NCI-H1436 treated with DMSO at 0.1 percent for 48 hours (cell line): ENCODE results near the gene AFTPH.
"Not testable (repeated sequence)": the region's sequence is repeated elsewhere in the genome, so short reads cannot be mapped to it uniquely, and the experiment has no call there.

Source experiments
- DNase-seq: peaks from one replicate; lab custom pipeline; 2025; lab: John Stamatoyannopoulos, UW

Gene AFTPH

DNA sequence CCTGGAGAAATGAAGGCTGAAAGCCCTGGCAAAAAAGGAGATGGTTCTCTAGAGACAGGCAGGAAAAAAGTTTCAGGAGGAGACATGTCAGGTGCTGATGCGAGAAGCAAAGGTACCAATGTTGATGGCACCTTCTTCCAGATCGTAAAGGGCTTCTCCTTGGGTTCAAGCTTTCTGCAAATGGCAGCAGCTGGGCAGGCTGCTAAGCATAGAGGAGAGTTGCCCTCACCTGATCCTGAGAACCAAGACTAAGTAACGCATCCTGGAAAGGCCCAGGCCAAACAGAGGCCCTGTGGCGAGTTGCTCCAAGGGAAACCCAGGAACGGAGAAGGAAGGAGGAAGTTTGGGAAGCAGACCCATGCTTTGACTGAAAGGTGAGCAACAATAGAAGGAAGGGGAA lies 23.6 kb upstream of the AFTPH start:
- no peak for DNase-seq

DNA sequence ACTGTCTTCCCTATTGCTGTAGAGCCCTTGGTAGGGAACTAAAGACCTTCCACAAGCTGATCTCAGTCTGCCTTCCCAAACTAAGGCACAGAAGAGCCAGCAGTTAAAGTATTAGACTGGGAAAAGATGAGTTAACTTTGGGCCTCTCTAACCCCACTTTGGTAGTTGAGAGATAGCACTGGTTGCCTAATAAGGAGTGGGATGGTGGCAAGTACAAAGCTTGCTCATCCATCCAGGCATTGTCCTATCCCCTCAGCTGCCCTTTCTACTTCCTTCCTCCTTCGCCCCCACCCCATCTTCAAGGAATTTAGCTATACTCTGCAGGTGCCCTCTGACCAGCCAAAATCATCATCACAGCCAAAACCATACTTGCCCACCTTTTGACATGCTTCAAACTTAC lies 22.2 kb upstream of the AFTPH start:
- no peak for DNase-seq

DNA sequence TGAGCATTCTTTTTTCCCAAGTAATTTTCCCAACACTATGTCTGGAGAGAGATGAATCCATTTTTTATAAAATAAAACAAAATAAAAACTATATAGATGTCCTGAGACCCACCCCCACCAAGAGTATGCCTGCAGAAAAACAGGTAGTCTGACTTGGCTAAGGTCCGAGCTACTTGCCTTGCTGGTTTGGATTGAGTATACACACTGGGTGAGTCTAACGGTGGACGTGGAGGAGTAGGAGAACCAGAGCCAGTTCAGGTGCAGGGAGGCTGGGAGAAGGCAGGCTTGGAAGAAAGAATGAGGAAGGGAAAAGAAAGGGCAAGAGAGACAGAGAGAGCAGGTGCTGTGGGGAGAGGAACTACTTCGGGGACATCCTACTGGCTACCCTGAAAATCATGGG lies 21.3 kb upstream of the AFTPH start:
- no peak for DNase-seq

DNA sequence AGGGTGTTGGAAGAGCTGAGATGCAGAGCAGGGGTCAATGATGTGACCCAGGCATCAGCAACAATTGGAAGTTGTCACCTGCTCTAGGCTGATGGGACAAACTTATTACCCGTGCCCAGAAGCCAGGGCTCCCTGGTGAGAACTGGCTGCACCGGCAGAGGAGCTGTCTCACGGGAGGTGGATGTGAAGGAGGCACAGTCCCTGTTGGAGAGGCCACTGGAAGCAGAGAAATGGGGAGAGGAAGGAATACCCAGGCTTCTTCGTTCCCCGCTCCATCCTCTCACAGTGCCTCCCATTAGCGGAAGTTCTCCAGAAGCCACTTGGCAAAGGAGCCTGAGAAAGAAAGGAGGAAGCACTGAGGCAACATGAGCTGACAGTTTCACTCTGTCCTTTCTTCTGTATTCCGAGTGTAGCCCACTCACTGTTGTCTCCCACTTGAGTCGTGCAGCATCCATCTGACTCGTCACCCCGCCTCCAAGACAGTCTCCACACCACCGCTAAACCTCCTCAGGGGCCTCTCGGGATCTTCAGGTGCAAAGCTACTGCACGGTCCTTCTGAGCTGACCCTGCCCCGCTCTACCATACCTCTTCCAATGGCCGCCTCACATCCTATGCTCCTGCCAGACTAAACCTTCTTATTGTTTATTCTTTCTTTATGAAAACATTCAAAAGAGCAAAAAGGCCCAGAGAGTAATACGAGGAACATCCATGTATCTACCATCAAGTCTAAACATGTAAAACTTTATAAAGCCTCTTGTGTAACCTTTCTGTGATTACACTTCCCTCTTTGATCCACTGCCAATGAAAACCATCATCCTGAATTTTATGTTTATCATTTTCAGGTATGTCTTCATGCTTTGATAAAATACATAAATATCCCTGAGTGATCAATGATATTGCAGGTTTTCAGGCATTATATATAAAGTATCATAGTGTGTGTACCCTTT lies 19.1 kb upstream of the AFTPH start:
- DNase-seq: no peak

DNA sequence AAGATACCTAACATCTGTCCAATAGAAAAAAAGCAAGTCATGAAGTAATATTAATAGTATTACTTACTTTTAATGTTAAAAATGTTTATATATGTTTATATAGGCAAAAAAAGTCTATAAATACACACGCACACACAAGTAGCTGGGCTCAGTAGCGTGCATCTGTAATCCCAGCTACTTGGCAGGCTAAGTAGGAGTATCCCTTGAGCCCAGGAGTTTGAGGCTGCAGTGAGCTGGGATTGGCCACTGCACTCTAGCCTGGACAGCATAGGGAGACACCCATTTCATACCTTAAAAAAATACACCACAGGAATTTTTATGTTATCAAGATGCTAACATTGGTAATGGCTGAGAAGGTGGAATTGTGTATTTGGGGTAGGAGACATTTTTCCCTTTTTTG lies 17.4 kb upstream of the AFTPH start:
- no peak for DNase-seq

DNA sequence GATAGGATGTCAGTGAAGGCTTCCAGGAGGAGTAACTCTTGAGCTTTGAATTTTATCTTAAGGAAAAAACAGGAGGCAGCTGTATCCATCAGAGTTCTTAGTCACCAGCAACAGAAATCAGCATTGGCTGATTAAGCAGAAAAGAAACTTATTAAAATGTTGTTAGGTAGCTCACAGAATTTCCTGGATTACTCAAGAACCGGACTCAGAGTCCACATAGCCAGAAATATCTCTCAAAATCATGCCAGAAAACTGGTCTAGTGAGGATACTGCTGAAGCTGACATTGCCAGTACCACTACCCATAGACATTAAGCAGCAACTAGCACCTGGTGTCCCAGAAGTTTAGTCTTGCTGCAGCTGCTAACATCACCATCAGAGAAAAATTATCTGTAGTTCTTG lies 10.1 kb upstream of the AFTPH start:
- no peak for DNase-seq

DNA sequence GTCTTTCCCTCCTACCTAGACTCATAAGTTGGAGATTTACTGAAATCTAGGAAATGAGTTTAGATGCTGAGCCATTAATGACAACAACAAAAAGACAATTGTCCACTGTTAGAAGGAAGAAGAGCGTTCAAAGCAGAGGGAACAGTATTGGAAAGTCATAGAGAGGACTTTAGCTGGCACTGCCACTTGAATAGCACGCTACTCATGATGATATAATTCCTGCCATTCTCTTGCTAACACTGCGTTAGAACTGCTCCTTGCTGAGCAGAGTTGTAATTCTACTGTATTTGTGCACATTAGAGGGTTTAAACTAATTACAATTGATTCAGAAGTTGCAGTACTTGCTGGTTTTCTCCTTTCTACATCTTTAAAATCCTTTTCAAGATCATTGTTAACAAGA lies 9.0 kb upstream of the AFTPH start:
- DNase-seq: no peak

DNA sequence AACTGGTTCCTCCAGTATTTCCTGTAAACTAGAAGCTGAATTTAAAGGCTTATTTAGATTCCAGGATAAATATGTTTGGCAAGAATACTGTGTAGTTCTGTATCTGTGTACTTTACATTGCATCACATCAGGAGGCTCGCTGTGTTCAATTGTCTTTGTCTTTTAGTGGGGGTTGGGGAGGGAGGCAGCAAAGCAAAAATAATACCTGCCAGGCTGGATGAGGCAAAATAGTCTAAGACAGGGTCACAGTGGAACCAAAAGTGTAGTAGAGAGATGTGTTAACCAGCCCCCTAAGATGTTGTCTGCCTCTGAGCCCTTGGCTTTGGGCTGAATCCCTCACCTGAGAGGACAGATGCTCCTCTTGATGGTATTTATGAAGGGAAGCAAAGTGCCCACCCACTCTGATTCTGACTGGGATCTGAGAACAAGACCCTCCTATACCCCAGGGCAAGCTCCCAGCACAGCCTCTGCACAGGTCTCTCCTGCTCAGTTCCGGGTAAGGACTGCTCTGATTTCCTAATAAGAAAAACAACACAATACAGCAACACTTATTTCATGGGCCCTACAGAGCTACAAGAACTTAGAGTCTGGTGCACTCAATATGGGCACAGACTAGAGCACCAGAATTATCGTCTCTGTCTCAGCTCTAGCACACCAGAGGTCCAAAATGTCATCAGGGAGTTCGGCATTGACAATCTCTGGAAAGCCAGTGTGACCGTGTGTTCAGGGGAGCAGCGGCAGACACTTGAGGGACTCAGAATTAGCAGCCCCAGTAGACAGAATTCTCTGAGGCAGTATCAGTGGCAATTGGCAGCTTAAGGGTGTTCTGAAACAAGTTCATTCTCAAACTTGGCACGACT lies 7.2 kb upstream of the AFTPH start:
- DNase-seq: no peak

DNA sequence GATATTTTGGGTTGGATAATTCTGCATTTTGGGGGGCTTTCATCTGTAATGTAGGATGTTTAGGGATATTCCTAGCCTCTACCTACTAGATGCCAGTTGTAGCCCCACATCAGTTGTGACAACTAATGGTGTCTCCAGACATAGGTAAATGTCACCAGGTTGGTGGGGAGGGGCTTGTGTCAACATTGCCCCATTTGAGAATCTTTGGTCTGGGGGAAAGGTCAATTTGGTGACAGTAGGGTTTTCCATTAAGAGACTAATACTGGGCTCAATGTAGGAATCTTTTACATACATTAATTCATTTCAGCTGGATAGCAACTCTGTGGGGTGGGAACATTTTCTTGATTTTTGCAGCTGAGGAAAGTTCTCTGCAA lies 6.6 kb upstream of the AFTPH start:
- no peak for DNase-seq

DNA sequence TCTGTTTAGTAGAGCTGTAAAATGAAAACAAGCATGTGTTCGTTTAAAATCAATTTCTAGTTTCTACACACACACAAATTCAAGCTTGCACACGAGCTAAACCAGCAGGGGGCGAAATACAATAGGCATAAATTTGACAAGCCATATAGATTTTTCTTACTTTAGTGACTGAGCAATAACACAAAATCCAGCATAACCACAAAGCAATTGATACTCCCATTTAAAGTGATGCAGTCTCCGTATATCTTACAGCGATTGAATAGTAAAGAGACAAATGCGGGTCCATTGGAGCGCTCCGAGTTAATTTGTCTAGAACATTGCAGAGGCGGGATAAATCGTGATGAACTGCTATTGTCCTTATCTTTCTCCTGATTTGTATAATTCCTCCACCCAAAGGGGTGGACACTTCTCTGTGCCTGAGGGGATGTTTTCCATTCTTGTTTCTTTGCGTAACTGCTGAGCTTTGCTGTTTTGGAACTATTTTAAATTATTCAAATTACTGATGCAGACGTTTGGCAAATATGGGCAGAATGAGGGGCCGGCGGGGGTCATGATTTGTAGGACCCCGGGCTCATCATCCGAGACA lies 1.2 kb upstream of the AFTPH start:
- DNase-seq: peak; percentile 20

DNA sequence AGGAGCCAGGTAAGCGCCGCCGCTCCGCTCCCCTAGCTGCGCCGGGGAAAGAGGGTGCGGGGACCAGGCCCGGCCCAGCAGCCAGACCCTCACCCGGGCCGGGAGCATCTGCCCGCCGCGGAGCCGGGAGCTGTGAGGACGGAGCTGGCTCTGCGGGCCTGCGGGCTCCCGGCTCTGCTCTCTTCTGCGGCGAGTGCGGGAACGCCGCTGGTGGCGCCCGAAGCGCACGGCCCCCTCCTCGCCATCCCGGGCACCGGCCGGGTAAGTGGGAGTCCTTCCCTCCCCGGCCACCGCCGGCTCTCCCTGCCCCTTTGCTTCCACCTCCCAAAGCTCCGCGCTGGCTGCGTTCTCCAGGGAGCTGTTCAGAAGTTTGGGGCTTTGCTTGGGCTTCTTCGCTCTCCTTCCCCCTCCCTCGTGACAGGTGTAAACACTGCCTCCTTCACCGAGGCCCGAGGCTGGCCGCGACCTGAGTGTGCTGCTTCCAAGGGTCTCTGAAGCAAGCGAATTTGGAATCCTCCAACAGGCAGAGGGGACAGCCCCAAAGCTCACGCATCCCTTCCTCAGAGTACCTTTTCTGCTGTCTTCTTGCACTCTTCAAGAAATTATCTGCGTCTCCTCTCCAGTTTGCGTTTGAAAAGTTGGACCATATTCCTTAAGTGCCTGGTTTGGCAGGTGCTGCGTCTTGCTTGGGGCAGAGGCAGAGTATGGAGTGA lies 632 bp downstream of the AFTPH start:
- DNase-seq: no peak

DNA sequence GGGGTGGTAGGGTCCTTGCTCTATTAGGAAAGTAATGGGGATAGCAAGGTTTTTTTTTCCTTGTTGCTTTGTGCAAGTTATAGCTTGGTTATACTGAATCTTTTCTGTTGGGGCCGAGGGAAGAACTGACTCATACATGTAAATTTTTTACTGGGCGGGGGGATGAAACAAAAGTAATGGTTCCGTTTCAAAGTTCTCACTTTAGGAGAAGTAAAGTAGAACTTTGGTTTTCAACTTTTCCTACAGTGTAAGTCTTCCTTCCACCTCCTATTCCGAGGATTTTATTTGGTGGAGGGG lies 1.1 kb downstream of the AFTPH start:
- DNase-seq: no peak

DNA sequence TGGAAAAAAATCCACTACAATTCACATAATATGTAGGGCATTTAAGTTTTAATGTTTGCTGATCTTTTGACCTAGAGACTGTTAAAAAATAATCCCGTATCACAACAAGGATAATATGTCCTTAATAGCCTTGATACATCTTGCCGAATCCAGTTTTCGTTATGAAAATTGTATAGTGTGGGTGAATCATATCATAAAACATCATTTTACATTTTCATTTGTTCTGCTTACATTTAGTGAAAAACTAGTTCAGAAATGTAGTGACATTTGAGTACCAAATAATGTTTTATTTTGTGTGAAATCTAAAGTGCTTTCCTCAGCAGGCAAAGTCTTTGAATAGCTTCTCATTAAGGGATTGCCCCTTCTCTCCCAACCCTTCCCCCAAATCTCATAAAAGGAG lies 1.9 kb downstream of the AFTPH start:
- no peak for DNase-seq

DNA sequence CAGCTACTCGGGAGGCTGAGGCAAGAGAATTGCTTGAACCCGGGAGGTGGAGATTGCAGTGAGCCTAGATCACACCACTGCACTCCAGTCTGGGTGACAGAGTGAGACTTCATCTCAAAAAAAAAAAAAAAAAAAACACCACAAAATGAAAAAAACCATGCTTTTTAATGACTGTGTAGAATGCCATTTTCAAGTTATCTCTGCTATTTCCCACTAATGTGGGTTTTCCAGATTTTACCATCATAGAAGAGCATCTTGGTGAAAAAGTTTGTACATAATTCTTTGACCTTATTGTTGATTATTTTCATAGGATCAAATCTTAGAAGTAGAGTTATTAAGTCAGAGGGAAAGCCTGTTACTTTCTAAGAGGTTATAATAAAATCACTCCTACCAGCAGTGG lies 6.8 kb downstream of the AFTPH start:
- DNase-seq: not testable (repeated sequence)

DNA sequence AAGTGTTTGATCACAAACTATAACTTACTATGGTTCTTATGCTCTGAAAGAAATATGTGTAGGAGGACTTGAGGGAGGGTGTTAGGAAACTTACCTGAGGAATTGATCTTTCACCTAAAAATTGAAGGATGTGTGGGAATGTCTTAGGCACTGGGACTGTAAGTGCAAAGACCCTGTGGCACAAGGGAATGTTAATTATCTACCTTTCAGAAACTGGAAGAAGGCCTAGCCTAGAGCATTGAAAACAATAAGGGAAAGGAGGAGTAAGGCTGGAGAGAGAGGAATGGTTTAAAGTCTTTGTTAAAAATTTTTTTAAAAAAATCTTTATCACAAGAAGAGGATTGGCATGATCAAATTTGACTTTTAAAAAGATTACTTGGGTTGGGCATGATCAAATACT lies 7.9 kb downstream of the AFTPH start:
- no peak for DNase-seq

DNA sequence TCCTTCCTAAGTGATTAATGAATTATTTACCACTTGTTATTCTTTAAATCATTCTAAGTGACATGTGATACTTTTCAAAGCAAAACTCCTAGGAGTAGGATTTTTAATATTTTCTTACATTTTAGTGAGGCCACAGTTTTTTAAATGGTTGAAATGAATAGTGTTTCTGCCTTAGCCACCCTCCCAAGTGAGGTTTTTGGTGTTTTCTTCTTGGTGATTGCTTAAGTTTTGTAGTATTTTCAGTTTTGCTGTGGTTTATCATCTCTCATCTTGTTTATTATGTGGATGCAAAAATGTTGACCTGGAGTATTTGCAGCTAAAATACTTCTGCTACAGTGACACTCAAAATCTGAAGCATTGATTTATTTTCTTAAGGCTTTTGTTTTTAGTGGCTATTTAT lies 9.8 kb downstream of the AFTPH start:
- no peak for DNase-seq

DNA sequence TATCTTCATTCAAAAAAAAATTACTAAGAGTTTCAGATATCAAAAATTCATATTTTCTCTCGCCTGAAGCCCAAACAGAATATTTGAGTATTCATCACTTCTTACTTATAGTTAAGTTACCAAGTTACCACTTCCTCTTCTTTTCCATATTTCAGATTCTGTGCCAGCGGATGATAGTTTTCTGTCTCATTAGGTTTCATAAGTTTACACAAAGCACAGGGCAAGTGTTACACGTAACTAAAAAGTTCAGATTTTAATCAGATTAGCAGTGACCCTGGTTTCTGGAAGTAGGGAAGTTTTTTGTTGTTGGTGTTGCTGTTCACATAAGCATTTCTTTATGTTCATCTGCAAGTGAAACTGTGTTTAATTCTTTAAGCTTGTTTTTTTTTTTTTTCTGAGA lies 10.2 kb downstream of the AFTPH start:
- DNase-seq: no peak

DNA sequence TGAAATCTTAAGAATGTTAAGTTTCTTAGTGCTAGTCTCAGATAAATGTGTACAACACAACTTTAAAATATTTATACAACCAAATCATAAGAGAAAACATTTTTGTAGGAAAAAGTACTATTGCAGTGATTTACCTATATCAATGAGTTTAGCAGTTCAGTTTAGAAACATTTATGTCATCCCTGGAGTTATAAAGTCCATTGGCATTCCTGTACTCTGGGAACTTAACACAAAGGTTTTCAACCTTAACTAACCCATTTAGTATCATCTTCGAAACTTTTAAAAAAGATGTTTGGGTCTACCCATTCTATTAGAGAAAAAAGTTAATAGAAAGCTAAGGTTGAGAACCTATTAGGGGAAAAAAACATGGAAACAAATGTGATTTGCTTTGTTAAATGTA lies 10.9 kb downstream of the AFTPH start:
- no peak for DNase-seq

DNA sequence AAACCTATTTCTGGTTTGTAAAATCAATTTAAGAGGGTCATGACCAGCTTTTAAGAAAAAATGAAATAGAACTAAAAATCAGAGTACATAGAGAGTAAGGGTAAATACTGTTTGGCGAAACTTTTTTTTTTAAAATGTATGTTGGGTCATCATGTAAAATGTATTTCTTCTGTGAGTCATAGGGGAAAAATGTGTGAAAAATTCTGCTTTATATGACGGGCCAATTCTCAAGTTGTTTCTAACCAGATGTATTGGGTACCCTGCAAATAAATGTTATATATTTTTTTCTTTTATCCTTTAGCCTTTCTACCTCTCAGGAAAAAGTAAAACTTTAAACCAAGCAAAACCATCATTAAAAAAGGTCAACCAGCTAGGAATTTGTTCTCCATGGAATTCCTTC lies 13.9 kb downstream of the AFTPH start:
- DNase-seq: no peak

DNA sequence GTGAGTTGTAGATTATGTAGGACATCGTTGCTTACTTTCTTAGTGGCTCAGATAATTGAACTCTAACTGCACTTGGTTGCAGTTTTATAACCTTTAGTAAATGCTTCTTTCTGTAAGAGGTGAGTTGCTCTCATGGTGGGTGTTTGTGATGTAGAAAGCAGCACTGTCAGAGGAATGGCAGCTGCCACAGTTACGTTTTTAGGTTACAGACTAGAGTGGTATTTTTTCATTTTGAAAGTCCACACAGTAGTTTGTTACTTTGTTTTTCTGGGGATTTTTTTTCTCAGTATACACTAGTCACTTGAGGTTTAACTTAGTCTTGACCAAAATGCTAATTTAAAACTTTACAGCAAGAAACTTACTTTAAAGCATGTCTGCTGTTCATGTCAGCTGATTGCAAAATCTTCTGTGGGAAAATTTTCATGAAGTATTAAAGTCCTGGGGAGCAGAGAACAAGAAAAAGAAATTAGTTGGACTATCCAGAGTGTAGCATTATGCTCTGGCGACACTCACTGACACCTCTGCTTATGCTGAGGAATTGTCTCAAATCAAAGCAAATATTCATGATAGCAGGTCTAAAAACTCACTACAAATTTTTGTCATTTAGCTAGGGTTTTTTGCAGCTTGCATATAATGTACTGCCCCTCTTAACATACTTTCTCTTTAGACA lies 14.8 kb downstream of the AFTPH start:
- no peak for DNase-seq

DNA sequence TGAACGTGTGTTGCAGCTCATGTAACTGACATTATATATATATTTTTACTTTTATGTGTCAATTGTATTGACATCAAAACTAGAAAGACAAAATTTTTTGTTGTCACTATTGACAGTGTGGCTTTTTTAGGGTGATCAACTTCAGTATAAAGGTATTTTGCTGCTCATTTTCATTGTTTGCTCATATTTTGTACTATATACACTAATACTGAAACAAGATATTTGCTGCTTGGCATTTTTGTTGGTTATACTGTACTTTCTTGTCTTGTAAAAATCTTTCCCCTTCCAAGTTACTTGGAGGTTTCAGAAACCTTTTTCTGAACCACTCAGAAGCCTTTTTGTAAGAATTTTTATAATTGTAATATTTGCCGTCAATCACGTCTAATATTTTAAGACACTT lies 16.5 kb downstream of the AFTPH start:
- DNase-seq: no peak

DNA sequence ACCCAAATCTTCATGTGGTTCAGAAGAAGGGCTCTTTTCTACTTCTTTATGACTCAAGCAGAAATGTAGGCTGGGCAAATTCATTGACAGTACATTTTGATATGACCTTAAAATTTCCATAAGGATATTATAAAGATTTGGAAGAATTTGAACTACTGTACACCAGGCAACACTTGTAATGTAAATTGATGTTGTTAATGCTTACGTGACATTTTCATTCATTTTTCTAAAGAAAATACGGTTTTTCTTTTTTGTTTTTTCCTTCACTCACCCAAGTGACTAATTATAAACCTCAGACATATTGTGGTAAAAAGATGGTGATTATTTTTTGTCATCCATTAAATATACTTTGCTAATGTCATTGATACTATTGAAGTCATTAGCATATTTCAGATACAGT lies 17.4 kb downstream of the AFTPH start:
- no peak for DNase-seq
